Thoracic aorta (tissue), 2 donors: ENCODE measurements around the gene SLC6A5. TPM values are rescaled to one million over a fixed set of nuclear protein-coding genes. Genes with fewer than 3 reads are reported as not detected.
A peak's percentile ranks its signal among the peaks of the same experiment; 100 is the strongest.

Experiments
- ATAC-seq: fragments of 150-250 bp; one replicate; pipeline ENCODE4 v1.8.0; 2017; ENCODE audit warnings: low read depth; ENCODE audit not compliant: insufficient number of reproducible peaks, low FRiP score
- DNase-seq: peaks from one replicate; pipeline ENCODE4 v3.0.0-alpha.2; 2020; ENCODE audit warnings: low spot score
- H3K27ac ChIP-seq, 2 donors: fragments of 200-600 bp; sonication (generic); 1 replicate in 1 of 2; 2 replicates in 1 of 2; pipeline ENCODE4 v1.5.1; 2016; ENCODE audit warnings: mild to moderate bottlenecking in 2 of 2, moderate library complexity in 2 of 2
- H3K27me3 ChIP-seq: fragments of 200-600 bp; sonication (generic); replicated peaks from 2 replicates; pipeline ENCODE4 v1.6.0; 2016; ENCODE audit warnings: mild to moderate bottlenecking; ENCODE audit not compliant: insufficient read depth
- H3K36me3 ChIP-seq: fragments of 200-600 bp; sonication (generic); one replicate; pipeline ENCODE4 v1.5.1; 2016
- H3K4me1 ChIP-seq, 2 donors: fragments of 200-600 bp; sonication (generic); 1 replicate in 1 of 2; 2 replicates in 1 of 2; pipeline versions ENCODE4 v1.5.1 to v1.6.0; 2016; ENCODE audit warnings: low read depth in 2 of 2, mild to moderate bottlenecking in 1 of 2; ENCODE audit not compliant: control insufficient read depth in 1 of 2
- H3K4me3 ChIP-seq: fragments of 200-600 bp; sonication (generic); 2 replicates; pipeline ENCODE4 v1.5.1; 2016; ENCODE audit warnings: mild to moderate bottlenecking
- H3K9me3 ChIP-seq: fragments of 200-600 bp; sonication (generic); 2 replicates; pipeline ENCODE4 v1.5.1; 2016
- total RNA-seq, 2 donors: library from RNA; depleted of rRNA; stranded (reverse); fragments of >200 nt; gene quantifications; one replicate each; pipeline versions ENCODE4 v1.1.0 to v1.2.3, GENCODE V29; 2016
- TF ChIP-seq, protein P1 (sequence below): fragments of 200-600 bp; sonication (generic); IDR thresholded peaks from one replicate; pipeline ENCODE4 v1.5.1; 2019; ENCODE audit warnings: antibody characterized with exemption

SLC6A5 gene
- total RNA-seq, 2 donors from 2014 or later, result not detected

DNA sequence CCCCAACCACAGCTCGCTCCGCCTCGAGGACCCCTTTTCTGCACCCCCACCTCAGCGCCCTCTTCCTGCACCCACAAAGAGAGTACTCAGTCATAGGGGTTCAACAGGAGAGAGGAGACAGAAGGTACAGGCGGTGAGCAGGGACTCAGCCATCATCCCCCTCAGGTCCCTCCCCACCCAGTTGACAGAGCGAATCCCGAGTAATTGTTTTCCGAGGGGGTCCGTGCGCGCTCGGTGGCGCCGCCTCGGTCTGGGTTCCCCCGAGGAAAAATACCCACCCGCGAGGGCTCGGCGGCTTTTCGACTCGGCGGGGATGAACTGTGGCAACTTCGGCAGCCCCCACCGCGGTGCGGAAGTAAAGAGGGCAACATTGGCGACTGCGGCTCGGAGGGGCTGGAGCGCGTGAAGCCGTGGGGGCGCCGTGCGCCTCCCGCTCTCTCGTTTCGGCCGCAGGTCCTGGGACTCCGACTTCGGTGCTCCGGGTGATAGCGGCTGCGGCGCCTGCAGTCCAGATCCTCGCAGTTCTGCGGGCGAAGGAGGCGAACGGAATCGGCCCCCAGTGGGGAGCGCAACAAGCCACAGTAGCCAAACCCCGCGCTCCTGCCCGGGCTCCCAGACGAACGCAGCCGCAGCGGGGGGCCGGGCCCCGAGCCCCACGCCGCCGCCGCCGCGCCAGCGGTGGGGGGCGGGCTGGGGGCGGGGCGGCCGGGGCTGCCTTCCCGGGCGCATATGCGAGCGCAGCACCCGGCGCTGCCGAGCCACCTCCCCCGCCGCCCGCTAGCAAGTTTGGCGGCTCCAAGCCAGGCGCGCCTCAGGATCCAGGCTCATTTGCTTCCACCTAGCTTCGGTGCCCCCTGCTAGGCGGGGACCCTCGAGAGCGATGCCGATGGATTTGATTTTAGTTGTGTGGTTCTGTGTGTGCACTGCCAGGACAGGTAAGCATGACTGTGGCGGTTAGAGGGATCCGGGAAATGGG lies 69.7 kb downstream of the SLC6A5 start, which contains the start of gene NELL1:
Gene NELL1 (plus strand): TSS at position 743 of the 976 bp plus-strand sequence.
- TF ChIP-seq, protein P1, sequence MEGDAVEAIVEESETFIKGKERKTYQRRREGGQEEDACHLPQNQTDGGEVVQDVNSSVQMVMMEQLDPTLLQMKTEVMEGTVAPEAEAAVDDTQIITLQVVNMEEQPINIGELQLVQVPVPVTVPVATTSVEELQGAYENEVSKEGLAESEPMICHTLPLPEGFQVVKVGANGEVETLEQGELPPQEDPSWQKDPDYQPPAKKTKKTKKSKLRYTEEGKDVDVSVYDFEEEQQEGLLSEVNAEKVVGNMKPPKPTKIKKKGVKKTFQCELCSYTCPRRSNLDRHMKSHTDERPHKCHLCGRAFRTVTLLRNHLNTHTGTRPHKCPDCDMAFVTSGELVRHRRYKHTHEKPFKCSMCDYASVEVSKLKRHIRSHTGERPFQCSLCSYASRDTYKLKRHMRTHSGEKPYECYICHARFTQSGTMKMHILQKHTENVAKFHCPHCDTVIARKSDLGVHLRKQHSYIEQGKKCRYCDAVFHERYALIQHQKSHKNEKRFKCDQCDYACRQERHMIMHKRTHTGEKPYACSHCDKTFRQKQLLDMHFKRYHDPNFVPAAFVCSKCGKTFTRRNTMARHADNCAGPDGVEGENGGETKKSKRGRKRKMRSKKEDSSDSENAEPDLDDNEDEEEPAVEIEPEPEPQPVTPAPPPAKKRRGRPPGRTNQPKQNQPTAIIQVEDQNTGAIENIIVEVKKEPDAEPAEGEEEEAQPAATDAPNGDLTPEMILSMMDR, result no peak
- no peaks in the 10 kb centered on the region for H3K27me3 ChIP-seq
- no peaks in the 10 kb centered on the region for H3K9me3 ChIP-seq
- peak within 1 kb of the TSS; percentile 29 for H3K4me3 ChIP-seq
- H3K27ac ChIP-seq, result no peak within 1 kb of the TSS
- H3K4me1 ChIP-seq, result peaks cover 0 to 12% of the 10 kb centered on the region in 2 donors
- H3K36me3 ChIP-seq, result no peaks in the 10 kb centered on the region
- no peak for DNase-seq
- no peak for ATAC-seq

DNA sequence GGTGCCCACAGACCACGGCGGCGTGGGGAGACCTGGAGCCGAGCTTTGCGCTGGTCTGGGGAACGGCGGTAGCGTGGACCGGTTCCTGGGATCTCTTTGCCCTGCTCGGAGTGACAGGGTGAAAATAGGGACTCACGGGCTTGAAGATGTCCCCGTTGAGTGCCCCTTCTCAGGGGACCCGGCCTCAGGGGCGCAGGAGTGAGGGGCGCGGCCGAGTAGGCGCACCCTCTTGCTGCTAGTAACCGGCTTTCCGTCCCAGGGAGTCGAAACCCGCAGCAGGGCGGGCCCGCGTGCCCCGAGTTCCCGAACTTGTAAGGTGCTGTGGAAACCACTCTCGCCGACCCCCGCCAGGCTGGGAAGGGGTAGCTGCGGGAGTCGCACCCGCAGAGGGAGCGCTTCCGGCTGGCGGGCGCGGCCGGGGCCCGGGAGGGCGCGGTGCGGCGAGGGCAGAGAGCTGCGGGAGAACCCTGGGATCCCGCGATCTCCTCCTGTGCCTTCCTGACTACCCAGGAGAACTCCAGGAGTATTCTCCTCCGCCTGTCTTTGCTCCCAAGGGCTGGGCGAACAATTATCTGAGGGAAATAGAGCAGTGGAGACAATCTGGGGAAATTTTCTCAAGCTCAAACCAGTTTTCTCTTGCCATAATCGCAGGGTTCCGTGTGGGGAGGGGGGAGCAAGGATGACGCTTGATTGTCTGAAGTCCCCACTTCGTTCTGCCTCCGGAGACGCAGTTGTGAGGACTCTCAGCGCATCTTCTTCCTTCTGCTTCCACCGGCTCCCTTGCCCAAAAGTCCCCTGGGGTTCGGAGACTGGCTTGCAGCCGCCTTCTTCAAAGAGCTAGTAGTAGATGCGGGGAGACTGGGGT lies 70.6 kb downstream of the SLC6A5 start:
- Histone ChIP-seq H3K27me3 (no peaks in the 10 kb centered on the region), H3K4me3 (no peak overlapping the region), H3K27ac (no peak overlapping the region), H3K4me1 (peaks cover 0 to 12% of the 10 kb centered on the region in 2 donors), H3K36me3 (no peaks in the 10 kb centered on the region), H3K9me3 (no peaks in the 10 kb centered on the region)
- DNase-seq (no peak), ATAC-seq (no peak)
- TF ChIP-seq, protein P1, result no peak

DNA sequence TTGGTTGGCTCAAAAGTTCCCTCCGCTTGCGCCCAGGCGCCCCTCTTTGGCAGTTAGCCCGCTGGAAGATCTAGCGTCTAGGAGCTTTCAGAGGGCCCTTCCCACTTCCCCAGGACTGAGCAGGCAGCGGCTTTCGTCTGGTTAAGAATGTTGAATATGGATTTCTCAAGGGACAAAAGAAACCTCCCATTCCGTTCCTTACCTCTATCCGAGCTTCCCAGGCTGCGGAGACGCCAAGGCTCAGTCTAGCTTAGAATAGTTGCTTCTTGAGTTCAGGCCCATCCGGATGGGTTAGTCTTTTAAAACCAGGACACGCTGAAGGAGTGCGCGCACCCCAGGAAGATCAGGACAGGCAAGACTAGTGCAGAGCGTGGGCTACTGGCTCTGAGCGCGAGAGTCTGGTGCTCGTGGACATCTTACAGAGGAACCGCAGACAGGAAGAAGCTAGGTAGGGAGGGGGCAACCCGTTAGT lies 71.6 kb downstream of the SLC6A5 start:
- H3K9me3 ChIP-seq, result no peaks in the 10 kb centered on the region
- TF ChIP-seq, protein P1, result no peak
- H3K27me3 ChIP-seq, result no peaks in the 10 kb centered on the region
- ATAC-seq (no peak), DNase-seq (no peak)
- peaks cover 0 to 12% of the 10 kb centered on the region in 2 donors for H3K4me1 ChIP-seq
- no peaks in the 10 kb centered on the region for H3K36me3 ChIP-seq
- no peak overlapping the region for H3K4me3 ChIP-seq
- no peak overlapping the region for H3K27ac ChIP-seq

DNA sequence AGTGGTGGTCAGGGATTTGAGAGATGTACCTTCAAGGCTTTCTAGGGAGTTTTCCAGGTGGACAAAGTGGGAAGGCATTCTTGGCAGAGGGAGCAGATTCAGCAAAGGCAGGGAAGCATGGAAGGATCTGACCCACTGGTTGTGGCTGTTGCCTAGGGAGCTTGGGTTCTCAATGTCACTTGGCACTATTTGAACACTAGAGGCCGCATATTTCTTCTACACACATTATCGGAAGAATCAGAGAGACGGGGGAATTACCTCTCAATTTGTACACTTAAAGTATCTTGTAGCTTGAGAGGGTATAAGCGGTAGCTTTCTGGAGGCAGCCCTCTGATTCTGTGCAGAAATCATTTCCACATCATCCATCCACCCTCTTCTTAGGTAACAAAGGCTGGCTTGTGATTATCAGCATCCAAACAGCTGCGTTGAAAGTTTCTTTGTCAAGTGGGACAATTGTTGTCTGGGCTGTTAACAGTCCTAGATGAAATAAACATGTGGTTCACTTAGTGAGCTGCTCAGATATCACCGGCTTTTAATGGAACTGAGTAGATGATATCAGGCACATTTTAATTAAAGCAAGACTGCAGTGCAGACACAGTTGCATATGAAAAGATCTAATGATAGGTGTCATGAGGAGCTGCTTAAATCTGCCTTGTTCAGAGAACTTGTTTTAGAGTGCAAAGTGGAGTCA lies 72.6 kb downstream of the SLC6A5 start:
- H3K27me3 ChIP-seq, result no peaks in the 10 kb centered on the region
- TF ChIP-seq, protein P1, result no peak

More for the DNA sequence above, 72.6 kb downstream of the SLC6A5 start:
- ATAC-seq (no peak), DNase-seq (no peak)
- no peaks in the 10 kb centered on the region for H3K9me3 ChIP-seq
- H3K4me3 ChIP-seq, result no peak overlapping the region
- H3K27ac ChIP-seq, result no peak overlapping the region
- peaks cover 0 to 12% of the 10 kb centered on the region in 2 donors for H3K4me1 ChIP-seq
- no peaks in the 10 kb centered on the region for H3K36me3 ChIP-seq
